ENCODE measurements around the gene PCDH19. TPM values are rescaled to one million over a fixed set of nuclear protein-coding genes. Genes with fewer than 3 reads are reported as not detected.
A peak's percentile ranks its signal among the peaks of the same experiment; 100 is the strongest.

PCDH19 gene
- total RNA-seq, 1 donor from 2014 or later, result 0.52 TPM

DNA sequence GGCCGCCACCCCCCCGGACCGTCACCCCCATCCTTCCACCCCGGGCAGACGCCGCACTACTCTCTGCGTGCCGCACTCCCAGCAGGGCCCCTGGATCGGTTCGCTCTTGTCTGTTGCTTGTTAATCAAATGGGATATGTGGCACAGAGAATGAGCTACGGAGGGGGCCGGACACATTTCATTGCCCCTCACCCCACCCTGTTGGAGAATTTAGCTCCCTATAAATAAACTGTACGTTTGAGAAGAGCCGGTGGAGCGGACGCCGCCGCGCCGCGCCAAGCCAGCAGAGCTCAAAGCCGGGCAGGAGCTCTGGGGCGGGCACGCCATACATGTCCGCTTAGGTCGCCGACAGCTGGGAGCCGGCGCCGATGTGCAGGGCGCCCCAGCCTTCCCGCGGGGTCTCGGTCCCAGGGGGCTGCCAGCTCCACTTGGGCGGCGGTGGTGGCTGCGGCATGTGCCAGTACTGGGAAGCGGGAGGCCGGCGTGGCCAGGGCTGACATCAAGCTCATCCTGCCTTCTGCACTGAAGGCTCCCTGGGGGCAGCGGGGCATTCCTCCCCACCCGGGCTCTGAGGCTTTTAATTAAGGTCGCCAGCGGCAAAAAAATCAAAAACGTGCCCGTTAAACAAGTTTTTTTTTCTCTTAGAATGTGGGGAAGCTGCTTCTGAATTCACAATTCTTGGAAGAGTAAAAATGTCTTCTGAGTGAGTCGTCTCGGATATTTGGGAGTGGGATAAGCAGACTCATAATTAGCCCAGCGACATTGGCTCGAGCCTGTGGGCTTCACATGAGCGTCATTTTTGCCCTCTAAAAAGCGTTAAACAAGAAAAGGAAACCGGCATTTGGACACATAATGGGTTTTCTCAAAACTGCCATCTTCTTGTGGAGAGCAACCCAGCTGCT is 1.1 kb upstream of the PCDH19 start:
- TF ChIP-seq, protein P1, sequence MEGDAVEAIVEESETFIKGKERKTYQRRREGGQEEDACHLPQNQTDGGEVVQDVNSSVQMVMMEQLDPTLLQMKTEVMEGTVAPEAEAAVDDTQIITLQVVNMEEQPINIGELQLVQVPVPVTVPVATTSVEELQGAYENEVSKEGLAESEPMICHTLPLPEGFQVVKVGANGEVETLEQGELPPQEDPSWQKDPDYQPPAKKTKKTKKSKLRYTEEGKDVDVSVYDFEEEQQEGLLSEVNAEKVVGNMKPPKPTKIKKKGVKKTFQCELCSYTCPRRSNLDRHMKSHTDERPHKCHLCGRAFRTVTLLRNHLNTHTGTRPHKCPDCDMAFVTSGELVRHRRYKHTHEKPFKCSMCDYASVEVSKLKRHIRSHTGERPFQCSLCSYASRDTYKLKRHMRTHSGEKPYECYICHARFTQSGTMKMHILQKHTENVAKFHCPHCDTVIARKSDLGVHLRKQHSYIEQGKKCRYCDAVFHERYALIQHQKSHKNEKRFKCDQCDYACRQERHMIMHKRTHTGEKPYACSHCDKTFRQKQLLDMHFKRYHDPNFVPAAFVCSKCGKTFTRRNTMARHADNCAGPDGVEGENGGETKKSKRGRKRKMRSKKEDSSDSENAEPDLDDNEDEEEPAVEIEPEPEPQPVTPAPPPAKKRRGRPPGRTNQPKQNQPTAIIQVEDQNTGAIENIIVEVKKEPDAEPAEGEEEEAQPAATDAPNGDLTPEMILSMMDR (conservative IDR thresholded peaks at IDR 0.05; ENCODE audit: low read depth, low read length), result no peak
- no peak overlapping the region for H3K4me3 ChIP-seq (ENCODE audit: low read depth, low read length)
- DNase-seq (ENCODE audit: low read depth), result no peak

GRCh38 chrX:100408713-100409609 is 1.1 kb downstream of the PCDH19 start:
- TF ChIP-seq, protein P1 (conservative IDR thresholded peaks at IDR 0.05; ENCODE audit: low read depth, low read length), result no peak
- H3K4me3 ChIP-seq (ENCODE audit: low read depth, low read length), result peak overlapping the region; percentile 42
- DNase-seq (ENCODE audit: low read depth), result no peak

DNA sequence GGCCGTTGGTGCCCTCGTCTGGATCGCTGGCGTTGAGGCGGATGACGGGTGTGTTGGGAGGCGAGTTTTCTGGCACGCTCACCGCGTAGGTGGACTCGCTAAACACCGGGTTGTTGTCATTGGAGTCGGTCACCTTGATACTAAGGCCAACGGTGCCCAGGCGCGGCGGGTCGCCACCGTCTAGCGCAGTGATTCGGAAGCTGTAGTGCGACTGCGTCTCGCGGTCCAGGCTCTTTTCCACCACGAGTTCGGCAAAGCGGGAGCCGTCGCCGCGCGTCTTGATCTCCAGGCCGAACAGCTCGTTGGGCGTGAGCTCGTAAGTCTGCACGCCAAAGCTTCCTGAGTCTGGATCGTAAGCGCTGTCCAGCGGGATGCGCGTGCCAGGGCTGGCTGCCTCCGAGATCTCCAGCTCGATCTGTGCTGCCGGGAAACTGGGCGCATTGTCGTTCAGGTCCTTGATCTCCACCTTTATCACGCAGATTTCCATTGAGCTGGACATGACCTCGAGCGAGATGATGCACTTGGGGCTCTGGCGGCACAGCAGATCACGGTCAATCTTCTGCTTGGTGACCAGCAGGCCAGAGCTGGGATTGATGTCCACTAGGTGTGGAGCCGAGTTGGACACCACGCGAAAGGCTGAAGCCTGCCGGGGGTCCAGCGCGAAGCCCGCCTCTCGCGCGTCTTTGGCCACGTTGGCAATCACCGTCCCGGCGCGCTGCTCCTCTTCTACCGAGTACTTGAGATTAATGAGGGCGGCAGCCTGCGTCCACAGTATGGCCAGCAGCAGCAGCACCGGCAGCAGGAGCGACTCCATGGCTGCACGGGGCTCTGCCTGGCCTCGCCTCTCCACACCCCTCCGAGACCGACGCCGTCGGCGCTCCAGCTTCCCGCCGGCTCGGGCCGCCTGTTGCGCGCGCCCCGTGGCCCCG is 2.0 kb downstream of the PCDH19 start:
- DNase-seq (ENCODE audit: low read depth), result no peak
- no peak overlapping the region for H3K4me3 ChIP-seq (ENCODE audit: low read depth, low read length)
- TF ChIP-seq, protein P1 (conservative IDR thresholded peaks at IDR 0.05; ENCODE audit: low read depth, low read length), result no peak

DNA sequence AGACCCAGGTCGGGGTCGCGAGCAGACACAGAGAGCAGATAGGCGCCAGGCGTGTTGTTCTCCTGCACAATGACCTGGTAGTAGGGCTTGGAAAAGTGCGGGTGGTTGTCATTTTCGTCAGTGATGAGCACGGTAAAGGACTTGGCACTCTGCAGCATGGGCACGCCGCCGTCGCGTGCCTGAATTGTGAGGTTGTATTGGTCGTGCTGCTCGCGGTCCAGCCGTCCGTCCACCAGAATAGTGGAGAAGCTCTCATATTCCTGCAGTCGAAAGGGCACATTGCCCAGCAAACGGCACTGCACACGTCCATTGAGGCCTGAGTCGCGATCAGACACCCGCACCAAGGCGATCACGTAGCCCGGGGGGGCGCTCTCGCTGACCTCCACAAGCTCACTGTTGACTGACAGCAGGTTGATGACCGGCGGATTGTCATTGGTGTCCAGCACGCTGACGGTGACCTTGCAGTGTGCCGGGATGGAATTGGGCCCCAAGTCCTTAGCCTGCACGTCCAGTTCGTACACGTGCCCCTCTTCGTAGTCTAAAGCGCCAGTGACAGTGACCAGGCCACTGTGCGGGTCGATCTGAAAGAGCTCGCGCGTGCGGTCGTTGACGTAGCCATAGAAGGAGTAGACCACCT is 2.8 kb downstream of the PCDH19 start:
- TF ChIP-seq, protein P1 (conservative IDR thresholded peaks at IDR 0.05; ENCODE audit: low read depth, low read length), result no peak
- no peak overlapping the region for H3K4me3 ChIP-seq (ENCODE audit: low read depth, low read length)
- no peak for DNase-seq (ENCODE audit: low read depth)

DNA sequence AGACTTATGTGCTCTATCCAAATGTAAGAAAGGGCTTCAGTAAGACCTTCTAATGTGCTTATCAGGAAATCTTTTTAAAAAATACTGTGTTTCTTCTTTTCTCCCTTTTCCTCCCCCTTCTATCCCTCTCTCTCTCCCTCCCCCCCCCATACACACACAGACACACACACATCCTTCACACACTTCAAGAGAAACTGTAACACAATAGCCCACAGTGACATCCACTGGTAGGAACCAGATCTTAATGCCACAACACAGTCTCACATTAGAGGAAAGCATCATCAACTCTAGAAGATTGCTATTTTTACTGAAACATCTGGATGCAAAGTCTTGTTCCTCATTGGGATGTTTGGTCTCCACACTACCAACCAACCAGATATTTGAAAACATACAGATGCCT is 4.6 kb downstream of the PCDH19 start:
- TF ChIP-seq, protein P1 (conservative IDR thresholded peaks at IDR 0.05; ENCODE audit: low read depth, low read length), result no peak
- no peak for DNase-seq (ENCODE audit: low read depth)
- H3K4me3 ChIP-seq (ENCODE audit: low read depth, low read length), result no peak overlapping the region

DNA sequence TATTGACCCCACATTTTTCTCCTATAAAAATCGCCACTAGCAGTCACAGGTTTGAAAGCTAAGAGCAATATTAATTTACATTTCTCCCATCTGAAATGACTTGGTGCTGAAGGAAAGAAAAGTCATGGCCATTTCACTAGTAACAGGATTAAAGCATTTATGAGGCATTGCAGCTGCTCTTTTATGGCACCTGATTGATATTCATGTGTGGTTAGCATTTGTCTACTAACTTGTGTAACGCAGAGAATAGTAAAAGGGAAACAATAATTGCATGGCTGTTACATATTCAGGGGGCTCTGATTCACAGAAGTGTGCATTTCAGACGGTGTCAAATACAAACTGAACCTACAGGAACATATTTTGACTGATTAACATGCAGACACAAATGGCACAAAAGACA is 5.2 kb downstream of the PCDH19 start:
- TF ChIP-seq, protein P1 (conservative IDR thresholded peaks at IDR 0.05; ENCODE audit: low read depth, low read length), result no peak
- H3K4me3 ChIP-seq (ENCODE audit: low read depth, low read length), result no peak overlapping the region
- DNase-seq (ENCODE audit: low read depth), result no peak

Data from epithelial cell of proximal tubule (primary cell).